Peyer's patch (tissue), 4 donors: ENCODE data around the gene FAM229A.

Experiments
- POLR2A ChIP-seq, 2 donors: fragments of 450-650 bp; IDR thresholded peaks; one replicate each; pipeline ENCODE4 v1.5.1; 2017; ENCODE audit warnings: antibody characterized with exemption in 2 of 2, mild to moderate bottlenecking in 2 of 2, moderate library complexity in 2 of 2
- TF ChIP-seq, protein P1 (sequence below), 6 experiments: fragments of 450-650 bp in 4 of 6; fragments of 200-600 bp in 2 of 6; sonication (generic) in 1 of 6; IDR thresholded peaks; one replicate each; pipeline ENCODE4 v1.5.1; 2017 to 2019; ENCODE audit warnings: antibody characterized with exemption in 6 of 6, mild to moderate bottlenecking in 3 of 6, moderate library complexity in 1 of 6

DNA sequence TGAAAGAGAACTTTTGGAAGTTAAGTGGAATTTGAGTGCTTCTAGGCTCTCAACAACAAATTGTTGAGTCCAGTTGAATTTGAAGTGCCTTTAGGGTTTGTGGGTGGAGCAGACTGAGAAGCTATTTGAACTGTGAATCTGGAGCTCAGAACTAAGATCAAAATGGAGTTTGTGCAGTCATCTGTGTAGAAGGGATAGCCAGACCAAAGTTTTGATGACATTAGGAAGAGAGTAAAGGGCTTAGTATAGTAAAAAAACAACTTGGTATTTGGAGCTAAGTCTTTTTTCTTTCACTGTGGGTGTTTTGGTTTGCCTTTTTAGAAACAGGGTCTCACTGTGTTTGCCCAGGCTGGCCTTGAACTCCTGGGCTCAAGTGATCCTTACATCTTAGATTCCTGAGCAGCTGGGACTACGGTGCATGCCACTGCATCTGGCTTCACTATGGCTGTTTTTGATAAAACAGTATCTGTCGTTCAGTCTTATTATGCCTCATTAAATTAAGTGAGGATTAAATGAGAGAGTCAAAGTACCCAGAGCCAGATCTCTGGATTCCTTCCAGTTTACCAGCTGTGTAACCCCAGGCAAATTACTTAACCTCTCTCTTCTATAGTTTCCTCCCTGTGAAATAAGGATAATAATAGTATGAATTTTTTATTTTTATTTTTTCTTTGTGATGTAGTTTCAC, 50.4 kb downstream of the FAM229A start:
- TF ChIP-seq POLR2A (IDR thresholded peaks at IDR 0.05) = no peak
- TF ChIP-seq, protein P1, sequence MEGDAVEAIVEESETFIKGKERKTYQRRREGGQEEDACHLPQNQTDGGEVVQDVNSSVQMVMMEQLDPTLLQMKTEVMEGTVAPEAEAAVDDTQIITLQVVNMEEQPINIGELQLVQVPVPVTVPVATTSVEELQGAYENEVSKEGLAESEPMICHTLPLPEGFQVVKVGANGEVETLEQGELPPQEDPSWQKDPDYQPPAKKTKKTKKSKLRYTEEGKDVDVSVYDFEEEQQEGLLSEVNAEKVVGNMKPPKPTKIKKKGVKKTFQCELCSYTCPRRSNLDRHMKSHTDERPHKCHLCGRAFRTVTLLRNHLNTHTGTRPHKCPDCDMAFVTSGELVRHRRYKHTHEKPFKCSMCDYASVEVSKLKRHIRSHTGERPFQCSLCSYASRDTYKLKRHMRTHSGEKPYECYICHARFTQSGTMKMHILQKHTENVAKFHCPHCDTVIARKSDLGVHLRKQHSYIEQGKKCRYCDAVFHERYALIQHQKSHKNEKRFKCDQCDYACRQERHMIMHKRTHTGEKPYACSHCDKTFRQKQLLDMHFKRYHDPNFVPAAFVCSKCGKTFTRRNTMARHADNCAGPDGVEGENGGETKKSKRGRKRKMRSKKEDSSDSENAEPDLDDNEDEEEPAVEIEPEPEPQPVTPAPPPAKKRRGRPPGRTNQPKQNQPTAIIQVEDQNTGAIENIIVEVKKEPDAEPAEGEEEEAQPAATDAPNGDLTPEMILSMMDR (IDR thresholded peaks at IDR 0.05) = no peak
